Tibial nerve (tissue), 3 donors: ENCODE results near the gene TACSTD2.

Experiments
- EP300 ChIP-seq, 2 donors: sonication (generic); formaldehyde crosslinking; IDR thresholded peaks; one replicate each; pipeline ENCODE4 v1.6.1; 2017; ENCODE audit warnings: antibody characterized with exemption in 2 of 2, mild to moderate bottlenecking in 1 of 2
- POLR2A ChIP-seq, 2 donors: fragments of 450-650 bp; IDR thresholded peaks; one replicate each; pipeline ENCODE4 v1.6.1; 2017; ENCODE audit warnings: antibody characterized with exemption in 2 of 2, mild to moderate bottlenecking in 2 of 2, moderate library complexity in 2 of 2

DNA sequence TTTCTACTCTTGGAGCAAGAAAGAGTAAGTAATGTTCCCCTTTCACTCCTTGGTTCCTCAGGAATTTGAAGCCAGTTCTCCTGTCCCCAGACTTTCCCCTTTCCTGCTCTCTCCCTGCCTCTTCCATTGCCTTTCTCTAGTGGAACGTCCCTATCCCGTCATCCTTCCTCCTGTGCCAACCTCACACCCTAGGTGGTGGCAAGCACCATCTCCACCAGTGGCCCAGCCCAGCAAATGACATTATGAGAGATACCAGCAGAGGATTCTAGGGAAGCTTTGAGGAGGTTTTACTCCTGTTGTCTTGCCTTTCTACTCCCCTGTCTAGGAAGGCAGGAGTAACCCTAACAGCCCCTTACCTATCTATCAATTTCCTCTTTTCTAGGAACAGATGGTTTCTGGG is 8.1 kb upstream of the TACSTD2 start:
- no peak for TF ChIP-seq POLR2A (IDR thresholded peaks at IDR 0.05)
- no peak for TF ChIP-seq EP300 (IDR thresholded peaks at IDR 0.05)
